NK-92 (cell line): Measurements from ENCODE around the gene MKRN3.

Experiments used
- DNase-seq: peaks from one replicate; lab custom pipeline; 2025; ENCODE audit not compliant: unreplicated experiment; lab: John Stamatoyannopoulos, UW

Gene MKRN3

GRCh38 chr15:23565395-23566070, at the start of gene MKRN3:
Gene MKRN3 (plus strand): TSS chr15:23565674. CDS start chr15:23565783, 109 bp downstream.
- no peak for DNase-seq

- no peak for DNase-seq
Measured at GRCh38 chr15:23516866-23517265, 48.6 kb upstream of the MKRN3 start.

- DNase-seq, result no peak
Measured at GRCh38 chr15:23518104-23518503, 47.4 kb upstream of the MKRN3 start.

DNA sequence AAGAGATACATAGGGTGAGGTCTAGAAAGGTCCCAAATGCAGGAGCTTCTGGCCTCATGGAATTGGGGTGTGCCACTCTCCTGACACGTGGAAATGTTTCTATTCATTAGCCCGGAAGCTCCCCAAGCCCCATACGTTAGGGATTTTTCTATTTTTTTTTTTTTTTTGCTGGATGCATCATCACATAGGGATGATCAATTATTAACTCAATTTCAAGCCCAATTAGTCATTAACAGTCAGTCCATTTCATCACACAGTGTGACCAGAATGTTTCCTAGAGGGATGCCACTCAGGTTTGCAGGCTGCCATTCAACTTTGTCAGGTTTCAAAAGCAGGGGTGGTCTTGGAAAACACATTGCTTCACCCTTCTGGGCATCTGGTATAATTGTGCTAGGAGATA, 40.7 kb upstream of the MKRN3 start:
- DNase-seq, result no peak

GRCh38 chr15:23529891-23530290, 35.6 kb upstream of the MKRN3 start:
- DNase-seq, result no peak

DNA sequence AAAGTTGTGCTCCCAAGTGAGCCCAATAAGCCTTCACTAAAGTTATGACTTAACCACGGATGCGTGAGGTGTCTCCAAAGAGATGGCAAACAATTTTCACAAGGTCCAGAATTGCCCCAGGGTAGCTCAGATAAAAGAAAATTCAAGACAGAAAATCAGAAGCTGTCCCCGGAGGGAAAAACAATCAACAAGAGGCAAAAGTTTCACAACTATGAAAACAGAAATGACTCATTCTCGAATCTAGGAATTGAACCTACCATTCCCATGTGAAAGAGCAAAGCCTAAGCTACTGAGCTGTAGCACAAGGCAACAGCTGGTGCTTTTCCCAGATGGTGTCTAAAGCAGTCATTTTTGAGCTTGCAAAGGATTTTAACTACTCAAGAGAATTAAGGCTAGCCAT, 33.5 kb upstream of the MKRN3 start:
- DNase-seq, result no peak

- no peak for DNase-seq
Measured at GRCh38 chr15:23536659-23537058, 28.8 kb upstream of the MKRN3 start.

DNA sequence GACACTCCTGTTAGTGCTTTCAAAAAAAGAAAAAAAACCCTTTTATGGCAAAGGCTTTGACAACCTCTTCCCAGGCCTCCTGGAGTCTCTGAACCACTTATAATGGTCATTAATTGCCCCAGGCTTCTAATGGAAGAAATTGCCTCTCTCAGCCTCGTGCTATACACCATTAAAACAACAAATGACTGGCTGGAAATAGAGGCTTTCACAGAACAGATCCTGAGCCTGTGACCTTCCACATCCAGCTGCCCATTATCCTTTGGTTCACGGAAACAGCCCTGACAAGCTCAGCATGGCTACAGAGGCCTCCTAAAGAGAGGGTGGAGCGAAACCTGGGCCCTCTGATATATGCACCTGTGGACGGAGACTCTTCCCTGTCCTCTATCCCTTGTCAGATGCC, 26.8 kb upstream of the MKRN3 start:
- no peak for DNase-seq

DNA sequence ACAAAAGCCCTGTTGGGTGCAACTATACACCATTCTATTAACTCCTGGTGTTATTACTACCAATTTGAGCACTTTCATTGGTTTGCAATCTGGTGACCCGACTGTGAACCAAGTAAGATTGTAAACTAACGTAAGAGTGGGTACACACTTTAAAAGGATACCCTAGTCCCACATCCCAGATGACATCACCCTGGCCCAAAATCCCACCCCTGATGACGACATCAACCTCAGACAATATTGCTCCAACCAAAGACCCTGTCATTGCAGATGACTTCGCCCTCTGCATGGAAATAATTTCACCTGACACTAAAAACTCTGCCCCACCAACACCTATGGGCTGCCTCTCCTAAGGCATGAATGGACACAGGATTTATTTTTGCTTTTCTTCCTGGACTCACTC, 25.6 kb upstream of the MKRN3 start:
- no peak for DNase-seq

GRCh38 chr15:23546158-23546557, 19.3 kb upstream of the MKRN3 start:
- DNase-seq, result no peak

GRCh38 chr15:23548071-23548470, 17.4 kb upstream of the MKRN3 start:
- no peak for DNase-seq

- no peak for DNase-seq
Measured at GRCh38 chr15:23561914-23562313, 3.6 kb upstream of the MKRN3 start.

DNA sequence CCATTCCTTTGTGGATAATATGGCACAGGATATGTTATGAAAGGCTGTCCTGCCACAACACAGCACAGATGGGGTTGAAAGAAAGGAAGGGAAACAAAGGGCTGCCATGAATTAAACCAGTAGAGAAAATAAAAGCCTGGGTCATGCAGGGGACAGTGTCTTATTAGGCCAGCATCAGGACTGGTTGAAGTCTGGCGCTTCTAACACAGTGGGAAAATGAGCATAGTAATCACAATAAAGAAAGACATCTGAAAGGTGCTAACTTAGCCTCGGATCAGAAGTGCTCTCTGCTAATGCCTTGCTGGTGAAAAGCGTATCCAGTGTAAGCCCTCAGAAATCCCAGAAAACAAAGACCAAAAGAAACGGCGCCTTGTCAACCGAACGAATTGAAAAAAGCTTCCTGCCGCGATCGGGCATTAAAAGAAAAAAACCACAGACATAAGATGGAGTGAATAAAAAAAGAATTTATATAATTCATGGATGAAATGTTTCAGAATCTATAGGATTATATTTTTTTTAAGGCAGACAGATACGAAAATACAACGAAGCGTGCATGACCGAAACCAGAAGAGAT, 566 bp upstream of the MKRN3 start:
- DNase-seq, result no peak

- DNase-seq, result no peak
Measured at GRCh38 chr15:23566071-23566554, 639 bp downstream of the MKRN3 start.

GRCh38 chr15:23566651-23567050, 1.2 kb downstream of the MKRN3 start:
- DNase-seq, result no peak

DNA sequence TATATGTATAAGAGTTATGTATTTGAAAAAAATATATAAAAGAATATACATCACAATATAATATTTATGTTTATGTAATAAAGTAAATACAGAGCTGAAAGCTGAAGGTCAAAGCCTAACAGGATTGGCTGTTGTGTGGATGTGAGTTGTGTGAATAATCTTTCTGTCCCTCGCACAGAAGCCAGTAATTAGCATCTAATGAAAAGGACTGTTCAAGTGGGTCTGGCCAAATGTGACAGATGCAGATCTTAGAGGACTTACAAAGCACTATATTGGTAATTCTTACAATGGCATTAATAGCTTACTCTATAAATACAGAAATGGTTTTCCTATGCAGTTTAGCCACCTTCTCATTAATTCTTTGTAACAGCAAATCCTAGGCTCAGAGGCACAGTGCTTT, 2.4 kb downstream of the MKRN3 start:
- DNase-seq, result no peak

DNA sequence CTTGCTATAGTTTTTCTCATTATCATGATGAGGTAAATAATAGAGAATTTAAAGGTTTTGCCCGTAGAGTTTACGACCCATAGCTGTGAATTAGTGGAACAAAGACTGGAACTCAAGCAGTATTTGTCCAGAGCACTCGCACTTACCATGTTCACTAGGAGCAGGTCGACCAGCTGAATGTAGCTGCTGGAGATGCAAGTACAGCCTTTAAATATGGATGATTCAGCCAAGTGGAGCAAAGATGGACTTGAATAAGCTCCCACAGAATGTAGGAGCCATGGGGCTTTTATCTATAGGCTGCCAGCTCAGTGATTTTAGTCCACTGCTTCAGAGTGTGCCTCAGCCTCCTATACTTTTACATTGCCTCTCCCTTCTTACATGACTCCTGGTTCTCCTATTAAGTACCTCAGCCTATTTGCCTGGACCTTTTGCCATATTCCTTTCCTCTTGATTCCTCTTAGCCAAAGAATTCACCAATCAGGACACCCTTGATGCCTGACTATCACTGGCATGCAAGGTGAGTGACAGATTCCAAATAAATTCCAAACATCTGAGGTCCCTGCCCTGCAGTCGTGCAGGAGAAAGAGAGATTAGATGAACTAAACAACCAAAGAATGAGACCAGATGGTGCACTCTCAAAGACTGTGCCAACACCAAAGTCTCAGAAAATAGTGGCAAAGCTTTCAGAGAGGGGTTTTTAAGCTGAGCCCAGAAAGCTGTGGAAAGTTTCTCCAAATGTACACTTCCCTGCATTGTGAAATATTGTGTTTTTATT, 3.9 kb downstream of the MKRN3 start:
- no peak for DNase-seq

DNA sequence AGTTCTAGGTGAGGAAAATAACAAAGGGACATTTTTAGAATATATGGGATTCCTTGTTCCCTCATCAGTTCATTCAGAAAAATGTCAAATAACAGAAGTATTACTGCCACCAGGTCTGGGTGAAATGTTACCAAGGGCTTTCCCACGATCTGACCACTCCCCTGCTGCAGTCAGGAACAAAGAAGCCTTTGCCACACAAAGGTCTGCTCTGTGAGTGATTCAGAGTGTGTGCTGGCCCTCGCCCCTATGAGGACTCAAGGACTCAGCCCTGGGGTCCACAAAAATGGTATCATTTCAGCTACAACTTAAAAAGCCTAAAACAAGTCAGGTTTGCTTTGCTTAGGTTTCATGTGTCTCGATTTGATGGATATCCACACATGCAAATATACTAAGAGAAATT, 5.0 kb downstream of the MKRN3 start:
- no peak for DNase-seq

- DNase-seq, result no peak
Measured at GRCh38 chr15:23572844-23573243, 7.4 kb downstream of the MKRN3 start.

- DNase-seq, result no peak
Measured at GRCh38 chr15:23574742-23575141, 9.3 kb downstream of the MKRN3 start.

- no peak for DNase-seq
Measured at GRCh38 chr15:23576061-23576460, 10.6 kb downstream of the MKRN3 start.

DNA sequence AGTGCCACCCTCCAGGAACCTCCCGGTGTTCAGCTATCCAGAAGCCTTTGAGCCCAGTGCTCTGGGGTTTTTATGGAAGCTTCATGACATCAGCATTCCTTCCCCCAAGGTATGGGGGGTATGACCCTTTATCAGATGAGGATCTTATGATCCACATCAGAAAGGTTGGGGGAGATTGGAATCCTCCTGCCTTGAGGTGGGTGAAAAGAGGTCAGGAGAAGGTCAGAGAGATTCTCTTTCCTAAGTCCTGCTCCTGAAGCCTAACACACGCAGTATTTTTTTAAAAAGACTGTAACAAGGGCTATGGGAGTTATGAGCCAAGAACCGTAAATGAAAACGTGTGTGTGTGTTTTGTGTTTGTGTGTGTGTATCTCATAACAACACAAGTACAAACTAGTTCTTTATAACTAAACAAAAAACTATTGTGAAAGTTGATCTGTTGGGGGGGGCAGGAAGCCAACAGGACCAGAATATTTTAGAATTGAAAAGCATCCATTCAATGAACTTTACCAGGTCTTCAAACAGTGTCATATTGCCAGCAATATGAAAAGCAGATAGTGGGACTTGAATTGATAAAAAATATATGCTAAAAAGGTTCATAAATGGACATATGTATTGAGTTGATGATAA, 13.2 kb downstream of the MKRN3 start:
- DNase-seq, result no peak
